PFSK-1 (cell line): ENCODE data around the gene KCNQ5.

ENCODE experiments used
- FOXP2 ChIP-seq: optimal IDR thresholded peaks from 2 replicates; pipeline ENCODE3; 2011; ENCODE audit warnings: borderline replicate concordance, control low read depth, inconsistent platforms; ENCODE audit not compliant: insufficient read depth; ENCODE audit errors: extremely low read length, extremely low read depth
- POLR2AphosphoS5 ChIP-seq: IDR thresholded peaks from 2 replicates; pipeline ENCODE4 v1.6.1; 2012; ENCODE audit warnings: low read depth, mild to moderate bottlenecking, control low read depth, low read length, moderate library complexity
- REST ChIP-seq, 2 experiments: IDR thresholded peaks; 2 replicates each; pipeline versions ENCODE4 v1.6.1 to v1.8.0; 2011 to 2012; ENCODE audit warnings: low read depth in 2 of 2, low read length in 2 of 2, control low read depth in 1 of 2, inconsistent platforms in 1 of 2, mild to moderate bottlenecking in 1 of 2, moderate library complexity in 1 of 2; ENCODE audit not compliant: insufficient read depth in 1 of 2
- SIN3A ChIP-seq: IDR thresholded peaks from 2 replicates; pipeline ENCODE4 v1.6.1; 2012; ENCODE audit warnings: mild to moderate bottlenecking, low read length, moderate library complexity, borderline replicate concordance; ENCODE audit not compliant: insufficient read depth
- TAF1 ChIP-seq: IDR thresholded peaks from 2 replicates; pipeline ENCODE4 v1.6.1; 2012; ENCODE audit warnings: low read length, control low read depth, borderline replicate concordance; ENCODE audit not compliant: insufficient read depth

The KCNQ5 gene

GRCh38 chr6:72890233-72890632, 268.4 kb downstream of the KCNQ5 start:
- TF ChIP-seq POLR2AphosphoS5 = no peak
- TF ChIP-seq FOXP2 = no peak
- no peak for TF ChIP-seq REST (IDR thresholded peaks at IDR 0.05; ENCODE audit: insufficient read depth in 1 of 2, low read depth in 2 of 2, low read length in 2 of 2)
- TF ChIP-seq TAF1 = no peak
- no peak for TF ChIP-seq SIN3A

GRCh38 chr6:72890671-72891070, 268.8 kb downstream of the KCNQ5 start:
- no peak for TF ChIP-seq REST (IDR thresholded peaks at IDR 0.05; ENCODE audit: insufficient read depth in 1 of 2, low read depth in 2 of 2, low read length in 2 of 2)
- TF ChIP-seq POLR2AphosphoS5 = no peak
- TF ChIP-seq TAF1 = no peak
- no peak for TF ChIP-seq SIN3A
- TF ChIP-seq FOXP2 = no peak

- no peak for TF ChIP-seq FOXP2
- TF ChIP-seq TAF1 = no peak
- TF ChIP-seq POLR2AphosphoS5 = no peak
- TF ChIP-seq REST (IDR thresholded peaks at IDR 0.05; ENCODE audit: insufficient read depth in 1 of 2, low read depth in 2 of 2, low read length in 2 of 2) = no peak
- TF ChIP-seq SIN3A = no peak
Measured at GRCh38 chr6:72892901-72893300, 271.0 kb downstream of the KCNQ5 start.

- TF ChIP-seq TAF1 (no peak), POLR2AphosphoS5 (no peak), REST (IDR thresholded peaks at IDR 0.05; ENCODE audit: insufficient read depth in 1 of 2, low read depth in 2 of 2, low read length in 2 of 2) (no peak), FOXP2 (no peak), SIN3A (no peak)
Measured at GRCh38 chr6:72894091-72894490, 272.2 kb downstream of the KCNQ5 start.

GRCh38 chr6:72905705-72906478, 284.0 kb downstream of the KCNQ5 start:
- TF ChIP-seq SIN3A (no peak), REST (IDR thresholded peaks at IDR 0.05; ENCODE audit: insufficient read depth in 1 of 2, low read depth in 2 of 2, low read length in 2 of 2) (no peak), TAF1 (no peak), POLR2AphosphoS5 (no peak), FOXP2 (no peak)
